CD4-positive, alpha-beta memory T cell (primary cell): ENCODE measurements around the gene FAR2. TPM values are rescaled to one million over a fixed set of nuclear protein-coding genes. Genes with fewer than 3 reads are reported as not detected.

Experiments
- CTCF ChIA-PET: fragments of 350-600 bp; sonication (Branson Sonifier 250); formaldehyde crosslinking; loops from one replicate; lab custom pipeline; 2021; ENCODE audit warnings: inconsistent platforms; ENCODE audit not compliant: partially characterized antibody; lab: Charles Lee
- POLR2A ChIA-PET: fragments of 350-600 bp; sonication (Branson Sonifier 250); formaldehyde crosslinking; loops from one replicate; lab custom pipeline; 2021; ENCODE audit not compliant: partially characterized antibody; lab: Charles Lee
- DNase-seq, 5 donors: peaks; one replicate each; pipeline versions ENCODE4 v3.0.0 to v3.0.0-alpha.2; 2020 to 2022; ENCODE audit warnings: mixed read lengths in 1 of 5
- H3K27ac ChIP-seq: one replicate; pipeline ENCODE4 v1.7.0; 2013; ENCODE audit warnings: low read depth, low read length
- H3K27me3 ChIP-seq: 2 replicates; pipeline ENCODE4 v1.7.0; 2013; ENCODE audit warnings: mild to moderate bottlenecking, low read length, moderate library complexity; ENCODE audit not compliant: insufficient read depth
- H3K36me3 ChIP-seq: 2 replicates; pipeline ENCODE4 v1.7.0; 2013; ENCODE audit warnings: mild to moderate bottlenecking, low read length, moderate library complexity; ENCODE audit not compliant: insufficient read depth
- H3K4me1 ChIP-seq: 2 replicates; pipeline ENCODE4 v1.7.0; 2013; ENCODE audit warnings: mild to moderate bottlenecking, low read length, moderate library complexity; ENCODE audit not compliant: insufficient read depth
- H3K4me3 ChIP-seq, 2 donors: one replicate each; pipeline ENCODE4 v1.7.0; 2013; ENCODE audit warnings: low read length in 2 of 2, mild to moderate bottlenecking in 1 of 2
- H3K9me3 ChIP-seq, 2 donors: one replicate each; pipeline ENCODE4 v1.7.0; 2013; ENCODE audit warnings: low read length in 2 of 2, control low read depth in 1 of 2; ENCODE audit not compliant: control insufficient read depth in 1 of 2
- H3K27ac Mint-ChIP-seq, 7 donors: one replicate each; pipeline ENCODE4 v1.8.0; 2020 to 2021; ENCODE audit warnings: mixed read lengths in 7 of 7, mild to moderate bottlenecking in 6 of 7, inconsistent platforms in 3 of 7, moderate library complexity in 3 of 7
- H3K27me3 Mint-ChIP-seq, 2 donors: one replicate each; pipeline ENCODE4 v1.8.0; 2020 to 2021; ENCODE audit warnings: mixed read lengths in 2 of 2
- H3K36me3 Mint-ChIP-seq, 2 donors: one replicate each; pipeline ENCODE4 v1.8.0; 2020 to 2021; ENCODE audit warnings: mixed read lengths in 2 of 2, inconsistent platforms in 1 of 2, mild to moderate bottlenecking in 1 of 2
- H3K4me1 Mint-ChIP-seq, 4 donors: one replicate each; pipeline ENCODE4 v1.8.0; 2020 to 2021; ENCODE audit warnings: mixed read lengths in 4 of 4, mild to moderate bottlenecking in 1 of 4
- H3K4me3 Mint-ChIP-seq, 8 donors: one replicate each; pipeline ENCODE4 v1.8.0; 2020 to 2021; ENCODE audit warnings: mixed read lengths in 8 of 8, mild to moderate bottlenecking in 7 of 8, moderate library complexity in 6 of 8, inconsistent platforms in 3 of 8
- H3K9me3 Mint-ChIP-seq, 8 donors: one replicate each; pipeline ENCODE4 v1.8.0; 2020 to 2021; ENCODE audit warnings: mixed read lengths in 8 of 8, mild to moderate bottlenecking in 5 of 8, inconsistent platforms in 3 of 8, moderate library complexity in 1 of 8
- intact Hi-C: fragments of 100-400 bp; cut with micrococcal nuclease; formaldehyde crosslinking; loops from one replicate; pipeline ENCODE4 v1.15.1; 2023
- polyA plus RNA-seq, 2 donors: library from polyadenylated mRNA; unstranded; fragments of 300-500 nt; fragmentation: Illumina TruSeq; gene quantifications; one replicate each; pipeline ENCODE4 v1.2.3, GENCODE V29; 2021
- total RNA-seq, 2 experiments: library from RNA; stranded (reverse); gene quantifications; one replicate each; pipeline ENCODE4 v1.2.3, GENCODE V29; 2021

FAR2 gene
- total and polyA plus RNA-seq, 4 experiments from 2014 or later: 6.2 to 10.6 (median 10.0) TPM

GRCh38 chr12:29306266-29306665 is 157.2 kb downstream of the FAR2 start:
- peaks cover 0 to 1% of the 10 kb centered on the region in 2 donors for H3K36me3 Mint-ChIP-seq
- ChIA-PET POLR2A (no interaction called here), CTCF (interaction anchor here (0.8 to 4.2 kb wide), 5 partner anchors 10 to 233 kb away, joined by 3 to 41 read pairs (median 3); no protein-coding TSS in a partner anchor)
- no peak overlapping the region for H3K27ac Mint-ChIP-seq
- Histone ChIP-seq H3K27me3 (no peaks in the 10 kb centered on the region), H3K27ac (no peak overlapping the region), H3K9me3 (no peaks in the 10 kb centered on the region), H3K4me3 (no peak overlapping the region), H3K36me3 (no peaks in the 10 kb centered on the region), H3K4me1 (no peaks in the 10 kb centered on the region)
- no peak overlapping the region for H3K4me3 Mint-ChIP-seq
- no peaks in the 10 kb centered on the region for H3K4me1 Mint-ChIP-seq
- no peak for DNase-seq
- no peaks in the 10 kb centered on the region for H3K27me3 Mint-ChIP-seq
- intact Hi-C loops: no loop called here
- no peaks in the 10 kb centered on the region for H3K9me3 Mint-ChIP-seq

DNA sequence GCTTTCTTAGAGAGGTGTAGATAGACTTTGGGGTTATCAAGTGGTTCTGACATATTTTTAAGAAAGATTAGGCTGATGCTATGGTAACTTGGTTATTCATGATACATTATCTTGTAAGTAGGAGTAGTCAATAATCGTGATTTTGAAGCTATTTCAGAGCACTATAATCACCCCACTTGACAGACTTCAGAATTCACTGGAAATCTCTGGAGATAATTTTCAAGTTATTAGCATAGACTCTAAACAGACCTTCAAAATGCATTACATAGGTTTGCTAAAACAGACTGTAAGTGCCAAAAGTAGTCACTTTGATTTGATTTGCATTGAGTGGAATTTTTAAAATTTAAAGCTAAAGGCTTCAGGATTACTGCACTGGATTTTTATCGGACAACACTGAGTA is 157.6 kb downstream of the FAR2 start:
- Histone ChIP-seq H3K27ac (no peak overlapping the region), H3K36me3 (no peaks in the 10 kb centered on the region), H3K4me3 (no peak overlapping the region), H3K9me3 (no peaks in the 10 kb centered on the region), H3K4me1 (no peaks in the 10 kb centered on the region), H3K27me3 (no peaks in the 10 kb centered on the region)
- Mint-ChIP-seq H3K4me3 (no peak overlapping the region), H3K27ac (no peak overlapping the region), H3K9me3 (no peaks in the 10 kb centered on the region), H3K4me1 (no peaks in the 10 kb centered on the region), H3K27me3 (no peaks in the 10 kb centered on the region), H3K36me3 (peaks cover 1 to 2% of the 10 kb centered on the region in 2 donors)
- intact Hi-C loops: no loop called here
- POLR2A ChIA-PET: no interaction called here
- no peak for DNase-seq
- CTCF ChIA-PET: interaction anchor here (0.8 to 4.2 kb wide), 7 partner anchors 10 to 235 kb away, joined by 3 to 41 read pairs (median 3); no protein-coding TSS in a partner anchor

GRCh38 chr12:29309320-29309902 is 160.3 kb downstream of the FAR2 start:
- Mint-ChIP-seq H3K4me3 (no peak overlapping the region), H3K36me3 (peaks cover 9 to 11% of the 10 kb centered on the region in 2 donors), H3K27ac (no peak overlapping the region), H3K9me3 (no peaks in the 10 kb centered on the region), H3K4me1 (no peaks in the 10 kb centered on the region), H3K27me3 (no peaks in the 10 kb centered on the region)
- intact Hi-C loops: loop anchor here (1.0 to 2.0 kb wide), 2 partner anchors 119 to 207 kb away; no protein-coding TSS in a partner anchor
- no peaks in the 10 kb centered on the region for H3K27me3 ChIP-seq
- no peak for DNase-seq
- H3K36me3 ChIP-seq: no peaks in the 10 kb centered on the region
- ChIA-PET CTCF (interaction anchor here (0.7 to 1.8 kb wide), 5 partner anchors 8 to 1539 kb away, joined by 3 to 5 read pairs (median 4); no protein-coding TSS in a partner anchor), POLR2A (no interaction called here)
- no peaks in the 10 kb centered on the region for H3K9me3 ChIP-seq
- no peak overlapping the region for H3K4me3 ChIP-seq
- H3K27ac ChIP-seq: no peak overlapping the region
- no peaks in the 10 kb centered on the region for H3K4me1 ChIP-seq

DNA sequence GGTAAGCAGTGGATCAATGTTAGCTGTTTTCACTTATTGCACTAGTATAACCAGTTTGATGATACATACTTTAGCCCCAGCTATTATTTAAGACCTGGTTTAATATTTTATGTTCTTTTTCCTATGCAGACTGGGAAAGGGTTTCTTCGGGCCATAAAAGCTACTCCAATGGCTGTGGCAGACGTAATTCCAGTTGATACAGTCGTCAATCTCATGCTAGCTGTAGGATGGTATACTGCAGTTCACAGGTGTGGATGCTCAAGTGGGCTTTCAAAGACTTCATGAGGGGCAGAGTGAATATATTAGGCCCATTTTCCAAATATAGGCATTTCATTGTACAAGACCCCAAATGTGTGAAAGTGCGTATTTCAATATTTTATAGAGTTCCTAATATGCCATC is 161.8 kb downstream of the FAR2 start:
- ChIA-PET POLR2A (no interaction called here), CTCF (interaction anchor here (1.3 to 1.6 kb wide), 6 partner anchors 11 to 238 kb away, joined by 3 to 7 read pairs (median 4); no protein-coding TSS in a partner anchor)
- no peak for DNase-seq
- Histone ChIP-seq H3K27ac (no peak overlapping the region), H3K9me3 (no peaks in the 10 kb centered on the region), H3K36me3 (no peaks in the 10 kb centered on the region), H3K4me3 (no peak overlapping the region), H3K4me1 (no peaks in the 10 kb centered on the region), H3K27me3 (no peaks in the 10 kb centered on the region)
- Mint-ChIP-seq H3K4me1 (no peaks in the 10 kb centered on the region), H3K27me3 (no peaks in the 10 kb centered on the region), H3K9me3 (no peaks in the 10 kb centered on the region), H3K36me3 (peaks cover 9 to 11% of the 10 kb centered on the region in 2 donors), H3K27ac (no peak overlapping the region), H3K4me3 (no peak overlapping the region)
- intact Hi-C loops: loop anchor here (10.0 kb wide), 1 partner anchor 1534 kb away; no protein-coding TSS in a partner anchor

- H3K27ac ChIP-seq: no peak overlapping the region
- H3K4me3 ChIP-seq: no peak overlapping the region
- no peaks in the 10 kb centered on the region for H3K36me3 ChIP-seq
- H3K4me1 ChIP-seq: peaks cover 4% of the 10 kb centered on the region
- no peak for DNase-seq
- CTCF ChIA-PET: interaction anchor here (0.7 to 5.4 kb wide), 4 partner anchors 29 to 239 kb away, joined by 3 to 137 read pairs (median 62); no protein-coding TSS in a partner anchor
- no peaks in the 10 kb centered on the region for H3K9me3 ChIP-seq
- intact Hi-C loops: loop anchor here (10.0 kb wide), 1 partner anchor 1530 kb away; no protein-coding TSS in a partner anchor
- no peaks in the 10 kb centered on the region for H3K27me3 ChIP-seq
- POLR2A ChIA-PET: no interaction called here
- Mint-ChIP-seq H3K27ac (no peak overlapping the region), H3K27me3 (no peaks in the 10 kb centered on the region), H3K4me1 (peaks cover 8 to 11% (median 9%) of the 10 kb centered on the region in 4 donors), H3K36me3 (peaks cover 8 to 11% of the 10 kb centered on the region in 2 donors), H3K4me3 (no peak overlapping the region), H3K9me3 (no peaks in the 10 kb centered on the region)
Observed at GRCh38 chr12:29314416-29314815, 165.3 kb downstream of the FAR2 start.

GRCh38 chr12:29316752-29317151 is 167.7 kb downstream of the FAR2 start:
- H3K27ac Mint-ChIP-seq: no peak overlapping the region
- CTCF ChIA-PET: interaction anchor here (1.0 to 5.4 kb wide), 19 partner anchors 10 to 1379 kb away, joined by 3 to 137 read pairs (median 5); partner anchors contain the start of gene IPO8
- H3K9me3 Mint-ChIP-seq: no peaks in the 10 kb centered on the region

More at GRCh38 chr12:29316752-29317151, 167.7 kb downstream of the FAR2 start:
- Histone ChIP-seq H3K4me3 (no peak overlapping the region), H3K36me3 (no peaks in the 10 kb centered on the region), H3K27ac (no peak overlapping the region), H3K4me1 (peaks cover 4% of the 10 kb centered on the region), H3K27me3 (no peaks in the 10 kb centered on the region), H3K9me3 (no peaks in the 10 kb centered on the region)
- H3K4me1 Mint-ChIP-seq: peaks cover 8 to 11% (median 9%) of the 10 kb centered on the region in 4 donors
- no peaks in the 10 kb centered on the region for H3K27me3 Mint-ChIP-seq
- H3K4me3 Mint-ChIP-seq: no peak overlapping the region
- no peak for DNase-seq
- peaks cover 8 to 9% of the 10 kb centered on the region in 2 donors for H3K36me3 Mint-ChIP-seq
- intact Hi-C loops: loop anchor here (1.0 to 10.0 kb wide), 4 partner anchors 169 to 1528 kb away; partner anchors contain the start of gene FAR2
- POLR2A ChIA-PET: no interaction called here
